ENCODE results near the gene RAB3GAP1.

DNA sequence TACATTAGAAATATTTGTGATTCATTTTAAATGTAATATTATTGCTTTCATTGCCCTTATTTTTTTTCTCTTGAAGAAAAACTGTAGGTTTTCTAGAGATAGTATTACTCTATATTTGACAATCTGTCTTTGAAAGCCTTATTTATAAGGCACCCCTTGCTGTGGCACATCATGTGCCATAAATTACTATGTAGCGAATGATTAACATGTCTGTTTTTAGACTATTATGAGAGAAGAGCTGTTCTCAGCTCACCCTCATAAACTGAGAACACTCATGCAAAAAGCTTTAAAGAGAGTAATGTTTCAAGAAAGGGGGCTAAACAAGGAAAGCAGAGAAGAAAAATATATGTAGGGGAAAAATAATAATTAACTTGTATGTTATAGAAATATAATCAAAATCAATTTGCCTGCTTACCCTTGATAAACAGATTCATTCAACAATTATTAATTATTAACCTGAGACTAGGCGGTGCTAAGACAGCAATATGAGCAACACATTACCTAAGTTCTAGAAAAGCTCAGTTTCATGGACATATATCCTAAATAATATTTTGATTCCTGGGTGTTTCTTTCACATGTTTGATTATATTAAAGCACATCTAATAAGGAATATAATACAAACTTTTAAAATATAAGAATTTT lies 69.0 kb downstream of the RAB3GAP1 start:
- no peak for TF ChIP-seq POLR2AphosphoS5 (IDR thresholded peaks at IDR 0.05; ENCODE audit: low read depth, low read length)
- no peak for TF ChIP-seq CTCF (IDR thresholded peaks at IDR 0.05)
- TF ChIP-seq REST (IDR thresholded peaks at IDR 0.05; ENCODE audit: insufficient read depth in 1 of 2, low read depth in 2 of 2, low read length in 1 of 2) = no peak
- no peak for TF ChIP-seq SIN3A (IDR thresholded peaks at IDR 0.05; ENCODE audit: borderline replicate concordance, insufficient read depth, low read depth, low read length)
